ENCODE measurements around the gene TOP2A. TPM values are rescaled to one million over a fixed set of nuclear protein-coding genes. Genes with fewer than 3 reads are reported as not detected.

TOP2A gene
- polyA plus RNA-seq, 1 donor from 2014 or later: 7.8 TPM

DNA sequence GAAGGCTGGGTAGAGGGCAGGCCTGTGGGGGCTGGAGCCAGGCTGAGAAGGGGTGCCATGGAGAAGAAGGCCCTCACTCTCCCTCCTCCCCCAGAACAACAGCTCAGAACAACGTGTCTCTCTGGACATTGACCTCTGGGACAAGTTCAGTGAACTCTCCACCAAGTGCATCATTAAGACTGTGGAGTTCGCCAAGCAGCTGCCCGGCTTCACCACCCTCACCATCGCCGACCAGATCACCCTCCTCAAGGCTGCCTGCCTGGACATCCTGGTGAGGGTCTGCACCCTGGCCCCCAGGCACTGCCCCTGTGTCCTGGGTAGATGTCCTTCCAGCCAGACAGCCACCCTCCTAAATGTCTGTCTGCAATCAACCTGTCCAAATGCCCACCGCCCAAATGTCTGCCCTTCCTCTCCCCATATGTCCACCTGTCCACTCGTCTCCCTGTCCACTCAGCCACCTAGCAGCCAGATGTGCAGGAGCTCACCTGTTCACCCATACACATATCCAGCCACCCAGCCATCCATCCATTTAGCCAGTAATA lies 65.4 kb downstream of the TOP2A start:
- Histone ChIP-seq H2AFZ (ENCODE audit: low read depth, low read length) (no peak overlapping the region), H3K27ac (ENCODE audit: low read length) (peak overlapping the region; percentile 99), H3K27me3 (ENCODE audit: insufficient read depth, low read depth, low read length) (no peaks in the 10 kb centered on the region), H3K36me3 (ENCODE audit: insufficient read depth, low read length) (no peaks in the 10 kb centered on the region), H3K9ac (ENCODE audit: low read length) (peak overlapping the region; percentile 90), H4K20me1 (ENCODE audit: insufficient read depth) (no peaks in the 10 kb centered on the region), H3K79me2 (replicated peaks; ENCODE audit: insufficient read depth, low read length) (peaks cover 7% of the 10 kb centered on the region), H3K9me3 (ENCODE audit: low read length) (no peaks in the 10 kb centered on the region), H3F3A (ENCODE audit: insufficient read depth, low read length, poor library complexity, severe bottlenecking) (no peaks in the 10 kb centered on the region), H3K4me3 (ENCODE audit: low read length) (peak overlapping the region; percentile 64), H3K4me2 (ENCODE audit: low read length) (peak overlapping the region; percentile 10), H3K9me2 (ENCODE audit: insufficient read depth, low read length) (no peaks in the 10 kb centered on the region)
- TF ChIP-seq EZH2 (IDR thresholded peaks at IDR 0.05; ENCODE audit: borderline replicate concordance, insufficient read depth, low read length, poor library complexity, severe bottlenecking): no peak
- TF ChIP-seq, protein P1, sequence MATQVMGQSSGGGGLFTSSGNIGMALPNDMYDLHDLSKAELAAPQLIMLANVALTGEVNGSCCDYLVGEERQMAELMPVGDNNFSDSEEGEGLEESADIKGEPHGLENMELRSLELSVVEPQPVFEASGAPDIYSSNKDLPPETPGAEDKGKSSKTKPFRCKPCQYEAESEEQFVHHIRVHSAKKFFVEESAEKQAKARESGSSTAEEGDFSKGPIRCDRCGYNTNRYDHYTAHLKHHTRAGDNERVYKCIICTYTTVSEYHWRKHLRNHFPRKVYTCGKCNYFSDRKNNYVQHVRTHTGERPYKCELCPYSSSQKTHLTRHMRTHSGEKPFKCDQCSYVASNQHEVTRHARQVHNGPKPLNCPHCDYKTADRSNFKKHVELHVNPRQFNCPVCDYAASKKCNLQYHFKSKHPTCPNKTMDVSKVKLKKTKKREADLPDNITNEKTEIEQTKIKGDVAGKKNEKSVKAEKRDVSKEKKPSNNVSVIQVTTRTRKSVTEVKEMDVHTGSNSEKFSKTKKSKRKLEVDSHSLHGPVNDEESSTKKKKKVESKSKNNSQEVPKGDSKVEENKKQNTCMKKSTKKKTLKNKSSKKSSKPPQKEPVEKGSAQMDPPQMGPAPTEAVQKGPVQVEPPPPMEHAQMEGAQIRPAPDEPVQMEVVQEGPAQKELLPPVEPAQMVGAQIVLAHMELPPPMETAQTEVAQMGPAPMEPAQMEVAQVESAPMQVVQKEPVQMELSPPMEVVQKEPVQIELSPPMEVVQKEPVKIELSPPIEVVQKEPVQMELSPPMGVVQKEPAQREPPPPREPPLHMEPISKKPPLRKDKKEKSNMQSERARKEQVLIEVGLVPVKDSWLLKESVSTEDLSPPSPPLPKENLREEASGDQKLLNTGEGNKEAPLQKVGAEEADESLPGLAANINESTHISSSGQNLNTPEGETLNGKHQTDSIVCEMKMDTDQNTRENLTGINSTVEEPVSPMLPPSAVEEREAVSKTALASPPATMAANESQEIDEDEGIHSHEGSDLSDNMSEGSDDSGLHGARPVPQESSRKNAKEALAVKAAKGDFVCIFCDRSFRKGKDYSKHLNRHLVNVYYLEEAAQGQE (IDR thresholded peaks at IDR 0.05; ENCODE audit: borderline replicate concordance): no peak
- TF ChIP-seq POLR2AphosphoS5 (IDR thresholded peaks at IDR 0.05): no peak
- TF ChIP-seq RAD21 (conservative IDR thresholded peaks at IDR 0.05): no peak

DNA sequence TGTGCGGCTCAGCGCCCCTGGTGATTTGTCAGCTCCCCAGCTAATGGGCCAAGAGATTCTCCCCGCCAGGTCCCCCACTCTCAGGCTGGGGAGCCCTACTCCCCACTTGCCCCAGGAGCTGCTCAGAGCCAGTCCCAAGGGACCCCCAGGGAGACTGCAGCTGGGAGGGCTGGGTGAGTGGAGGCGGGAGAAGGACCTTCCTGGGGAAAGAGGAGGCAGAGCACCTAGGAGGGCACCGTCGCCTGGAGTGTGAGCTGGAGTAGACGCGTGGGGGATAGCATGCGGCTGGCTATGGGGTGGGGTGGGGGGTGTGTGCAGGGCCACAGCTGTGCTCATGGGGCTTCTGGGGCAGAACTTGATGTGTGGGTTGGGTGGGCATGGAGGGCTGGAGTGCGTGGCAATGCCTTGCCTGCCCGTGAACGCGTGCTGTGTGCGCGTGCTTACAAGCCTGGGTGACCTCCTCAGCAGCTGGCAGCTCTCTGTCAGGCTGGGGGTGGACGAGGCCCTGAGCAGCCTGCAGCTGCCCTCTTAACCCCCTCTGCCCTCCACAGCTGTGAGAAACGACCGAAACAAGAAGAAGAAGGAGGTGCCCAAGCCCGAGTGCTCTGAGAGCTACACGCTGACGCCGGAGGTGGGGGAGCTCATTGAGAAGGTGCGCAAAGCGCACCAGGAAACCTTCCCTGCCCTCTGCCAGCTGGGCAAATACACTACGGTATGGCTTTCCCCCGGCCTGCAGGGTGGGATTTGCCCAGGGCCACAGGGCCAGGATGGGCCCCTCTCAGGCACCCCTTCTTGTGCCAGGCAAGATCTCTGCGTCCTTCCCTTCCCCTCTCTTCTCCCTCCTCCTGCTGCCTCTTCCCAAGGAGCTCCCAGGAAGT lies 66.1 kb downstream of the TOP2A start:
- TF ChIP-seq TAF1 (IDR thresholded peaks at IDR 0.05; ENCODE audit: low read depth): peak; percentile 17
- TF ChIP-seq, protein P1 (IDR thresholded peaks at IDR 0.05; ENCODE audit: borderline replicate concordance): no peak
- no peaks in the 10 kb centered on the region for H3K9me3 ChIP-seq (ENCODE audit: low read length)
- no peaks in the 10 kb centered on the region for H3F3A ChIP-seq (ENCODE audit: insufficient read depth, low read length, poor library complexity, severe bottlenecking)
- H3K27me3 ChIP-seq (ENCODE audit: insufficient read depth, low read depth, low read length): no peaks in the 10 kb centered on the region
- peak overlapping the region; percentile 62 for H3K4me2 ChIP-seq (ENCODE audit: low read length)
- H3K27ac ChIP-seq (ENCODE audit: low read length): peak overlapping the region; percentile 99
- no peaks in the 10 kb centered on the region for H3K36me3 ChIP-seq (ENCODE audit: insufficient read depth, low read length)
- H3K4me3 ChIP-seq (ENCODE audit: low read length): peak overlapping the region; percentile 64
- H4K20me1 ChIP-seq (ENCODE audit: insufficient read depth): no peaks in the 10 kb centered on the region
- H3K9me2 ChIP-seq (ENCODE audit: insufficient read depth, low read length): no peaks in the 10 kb centered on the region
- peaks cover 15% of the 10 kb centered on the region for H3K79me2 ChIP-seq (replicated peaks; ENCODE audit: insufficient read depth, low read length)
- no peak overlapping the region for H2AFZ ChIP-seq (ENCODE audit: low read depth, low read length)
- peak overlapping the region; percentile 90 for H3K9ac ChIP-seq (ENCODE audit: low read length)

Data from neural cell (in vitro differentiated cells).